Osteoblast (primary cell): ENCODE measurements around the gene B3GNT9. TPM values are rescaled to one million over a fixed set of nuclear protein-coding genes. Genes with fewer than 3 reads are reported as not detected.

Source experiments
- DNase-seq: peaks from one replicate; pipeline ENCODE4 v3.0.0; 2011; ENCODE audit warnings: low spot score, mixed read lengths; ENCODE audit not compliant: insufficient read length; ENCODE audit errors: missing footprints
- H2AFZ ChIP-seq: 2 replicates; pipeline ENCODE4 v1.6.0; 2011; ENCODE audit warnings: mild to moderate bottlenecking, low read length
- H3K27ac ChIP-seq: 2 replicates; pipeline ENCODE4 v1.5.1; 2011; ENCODE audit warnings: mild to moderate bottlenecking, low read depth, low read length, moderate library complexity
- H3K27me3 ChIP-seq: 2 replicates; pipeline ENCODE4 v1.6.0; 2012; ENCODE audit warnings: mild to moderate bottlenecking, control low read depth, inconsistent platforms, low read length, moderate library complexity; ENCODE audit not compliant: insufficient read depth
- H3K36me3 ChIP-seq: 2 replicates; pipeline ENCODE4 v1.5.1; 2011; ENCODE audit warnings: mild to moderate bottlenecking, low read length, control low read depth, moderate library complexity; ENCODE audit not compliant: insufficient read depth
- H3K4me1 ChIP-seq: 2 replicates; pipeline ENCODE4 v1.5.1; 2011; ENCODE audit warnings: mild to moderate bottlenecking, low read length, control low read depth, moderate library complexity; ENCODE audit not compliant: insufficient read depth
- H3K4me2 ChIP-seq: 2 replicates; pipeline ENCODE4 v1.6.0; 2011; ENCODE audit warnings: mild to moderate bottlenecking, low read length; ENCODE audit not compliant: insufficient read depth
- H3K4me3 ChIP-seq: fragments of 200-600 bp; sonication (generic); 3 replicates; pipeline ENCODE4 v1.5.1; 2012; ENCODE audit warnings: mild to moderate bottlenecking, low read length, inconsistent platforms; ENCODE audit not compliant: insufficient read depth
- H3K79me2 ChIP-seq: 2 replicates; pipeline ENCODE4 v1.6.0; 2012; ENCODE audit warnings: mild to moderate bottlenecking, low read length, control low read depth, inconsistent platforms; ENCODE audit not compliant: insufficient read depth
- H3K9me3 ChIP-seq: 2 replicates; pipeline ENCODE4 v1.5.1; 2011; ENCODE audit warnings: low read depth, low read length, control low read depth
- H4K20me1 ChIP-seq: 2 replicates; pipeline ENCODE4 v1.6.0; 2012; ENCODE audit warnings: mild to moderate bottlenecking, low read length, control low read depth; ENCODE audit not compliant: insufficient read depth
- total RNA-seq: library from RNA; depleted of rRNA; stranded (reverse); fragments of >200 nt; gene quantifications from 2 replicates; pipeline ENCODE4 v1.2.3, GENCODE V29; 2012
- TF ChIP-seq, protein P1 (sequence below): IDR thresholded peaks from 2 replicates; pipeline ENCODE4 v1.5.1; 2011; ENCODE audit warnings: mild to moderate bottlenecking, low read depth, low read length, moderate library complexity; ENCODE audit errors: extremely low read depth

B3GNT9 gene
- total RNA-seq, 1 donor = 58.6 TPM

DNA sequence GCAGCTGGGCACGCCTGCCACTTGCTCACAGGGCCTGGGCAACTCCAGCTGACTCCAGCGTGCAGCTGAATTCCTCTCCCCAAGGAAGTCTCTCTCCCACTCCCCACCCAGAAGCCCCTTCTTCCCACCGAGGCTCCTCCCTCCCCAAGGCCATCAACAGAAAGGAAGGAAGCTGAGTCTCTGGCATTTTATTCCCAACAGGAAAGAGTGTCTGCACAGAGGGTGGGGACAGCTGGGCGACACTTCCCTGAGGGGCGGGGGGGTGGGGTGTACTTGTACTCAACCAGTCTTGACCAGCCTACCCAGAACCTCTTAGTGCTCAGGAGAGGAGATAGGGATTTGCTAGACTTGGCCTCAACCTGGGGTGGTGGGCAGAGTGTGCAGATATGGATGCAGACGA lies 39.2 kb upstream of the B3GNT9 start, which contains the start of gene EXOC3L1:
Gene EXOC3L1, minus strand, starts transcription at position 96 of the 400 bp plus-strand sequence. CDS start 460 bp downstream, outside the sequence.
- Histone ChIP-seq H4K20me1 (peaks cover 26% of the 10 kb centered on the region), H3K79me2 (peaks cover 30% of the 10 kb centered on the region), H3K4me1 (peaks cover 45% of the 10 kb centered on the region), H3K27ac (no peak within 1 kb of the TSS), H3K9me3 (no peaks in the 10 kb centered on the region), H2AFZ (no peak within 1 kb of the TSS), H3K27me3 (no peaks in the 10 kb centered on the region), H3K36me3 (peaks cover 17% of the 10 kb centered on the region), H3K4me3 (no peak within 1 kb of the TSS), H3K4me2 (no peak within 1 kb of the TSS)
- TF ChIP-seq, protein P1, sequence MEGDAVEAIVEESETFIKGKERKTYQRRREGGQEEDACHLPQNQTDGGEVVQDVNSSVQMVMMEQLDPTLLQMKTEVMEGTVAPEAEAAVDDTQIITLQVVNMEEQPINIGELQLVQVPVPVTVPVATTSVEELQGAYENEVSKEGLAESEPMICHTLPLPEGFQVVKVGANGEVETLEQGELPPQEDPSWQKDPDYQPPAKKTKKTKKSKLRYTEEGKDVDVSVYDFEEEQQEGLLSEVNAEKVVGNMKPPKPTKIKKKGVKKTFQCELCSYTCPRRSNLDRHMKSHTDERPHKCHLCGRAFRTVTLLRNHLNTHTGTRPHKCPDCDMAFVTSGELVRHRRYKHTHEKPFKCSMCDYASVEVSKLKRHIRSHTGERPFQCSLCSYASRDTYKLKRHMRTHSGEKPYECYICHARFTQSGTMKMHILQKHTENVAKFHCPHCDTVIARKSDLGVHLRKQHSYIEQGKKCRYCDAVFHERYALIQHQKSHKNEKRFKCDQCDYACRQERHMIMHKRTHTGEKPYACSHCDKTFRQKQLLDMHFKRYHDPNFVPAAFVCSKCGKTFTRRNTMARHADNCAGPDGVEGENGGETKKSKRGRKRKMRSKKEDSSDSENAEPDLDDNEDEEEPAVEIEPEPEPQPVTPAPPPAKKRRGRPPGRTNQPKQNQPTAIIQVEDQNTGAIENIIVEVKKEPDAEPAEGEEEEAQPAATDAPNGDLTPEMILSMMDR = no peak
- DNase-seq = no peak

DNA sequence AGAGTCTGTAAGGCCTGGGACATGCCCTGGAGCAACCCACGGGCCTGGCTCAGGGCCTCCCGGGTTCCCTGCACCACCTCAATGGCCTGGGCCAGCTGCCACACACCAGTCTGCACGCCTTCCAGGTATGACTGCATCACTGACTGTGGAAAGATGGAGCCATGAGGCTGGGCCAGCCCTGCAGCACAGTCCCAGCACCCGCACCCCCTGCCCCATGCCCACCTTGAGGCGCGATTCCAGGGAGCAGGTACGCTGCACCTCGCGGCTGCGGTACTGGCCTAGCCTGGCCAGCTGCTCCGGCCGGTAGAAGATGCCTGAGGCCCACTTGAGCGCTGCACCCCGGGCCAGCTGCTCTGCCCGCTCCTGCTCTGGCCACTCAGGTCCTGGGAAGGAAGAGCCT lies 38.0 kb upstream of the B3GNT9 start:
- Histone ChIP-seq H3K4me2 (no peak overlapping the region), H2AFZ (no peak overlapping the region), H3K27ac (no peak overlapping the region), H3K79me2 (peaks cover 18% of the 10 kb centered on the region), H3K4me3 (no peak overlapping the region), H3K36me3 (peaks cover 5% of the 10 kb centered on the region), H3K9me3 (no peaks in the 10 kb centered on the region), H4K20me1 (peaks cover 18% of the 10 kb centered on the region), H3K27me3 (no peaks in the 10 kb centered on the region), H3K4me1 (peaks cover 48% of the 10 kb centered on the region)
- TF ChIP-seq, protein P1 = no peak
- DNase-seq = no peak

DNA sequence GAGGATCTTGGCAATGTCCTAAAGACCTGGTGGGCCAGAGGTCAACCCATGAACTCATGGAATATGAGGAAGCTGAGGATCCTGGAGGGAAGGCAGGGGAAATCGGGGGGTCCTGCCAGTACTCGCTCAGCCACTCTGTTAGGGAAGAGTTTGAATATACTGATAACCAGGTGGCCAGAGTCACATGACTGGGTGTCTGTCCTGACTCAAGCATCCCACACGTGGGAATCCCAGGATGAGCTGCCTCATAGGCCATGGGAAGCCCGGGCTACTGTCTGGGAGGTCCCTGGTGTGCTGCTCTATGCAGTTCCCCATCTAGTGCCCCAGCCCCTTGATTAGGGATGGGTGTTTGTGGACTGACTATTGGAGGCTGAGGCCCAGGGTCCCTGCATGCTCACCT lies 37.5 kb upstream of the B3GNT9 start:
- Histone ChIP-seq H3K79me2 (peaks cover 14% of the 10 kb centered on the region), H3K36me3 (no peaks in the 10 kb centered on the region), H3K4me1 (peaks cover 43% of the 10 kb centered on the region), H3K27ac (no peak overlapping the region), H2AFZ (no peak overlapping the region), H3K4me2 (no peak overlapping the region), H3K27me3 (no peaks in the 10 kb centered on the region), H3K4me3 (no peak overlapping the region), H4K20me1 (peaks cover 14% of the 10 kb centered on the region), H3K9me3 (no peaks in the 10 kb centered on the region)
- TF ChIP-seq, protein P1 = no peak
- DNase-seq = no peak

DNA sequence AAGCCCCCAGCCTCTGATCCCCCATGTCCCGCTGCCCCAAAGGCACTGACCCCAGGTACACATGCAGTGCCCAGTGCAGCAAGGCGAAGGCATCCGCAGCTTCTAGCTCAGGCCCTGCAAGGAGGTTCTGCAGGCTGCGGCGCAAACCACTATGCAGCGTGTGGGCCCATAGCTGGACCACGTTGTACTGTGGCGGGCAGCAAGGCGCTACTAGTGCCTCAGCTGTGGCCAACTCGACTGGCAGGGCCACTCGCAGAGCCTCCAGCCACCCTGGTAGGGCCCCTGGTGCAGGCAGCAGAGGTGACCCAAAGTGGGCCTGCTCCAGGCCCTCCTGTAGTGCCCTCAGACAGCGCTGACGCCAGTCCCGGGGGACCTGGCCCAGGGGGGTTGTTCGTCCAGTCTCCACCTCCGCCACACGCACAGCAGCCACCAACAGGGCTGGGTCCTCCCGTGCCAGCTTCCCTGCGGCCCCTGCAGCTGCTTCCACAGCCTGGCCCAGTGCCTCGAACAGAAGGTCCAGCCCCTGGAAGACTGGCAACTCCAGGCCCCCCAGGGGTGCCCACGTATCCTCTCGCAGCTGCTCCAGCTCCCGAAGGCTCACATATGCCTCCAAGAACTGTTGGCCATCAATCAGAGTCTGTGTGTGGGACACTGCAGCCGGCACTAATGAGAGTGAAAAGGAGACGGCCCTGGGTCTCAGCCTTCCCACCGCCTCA lies 36.5 kb upstream of the B3GNT9 start:
- peaks cover 12% of the 10 kb centered on the region for H3K79me2 ChIP-seq
- H2AFZ ChIP-seq = no peak overlapping the region
- TF ChIP-seq, protein P1 = no peak
- no peaks in the 10 kb centered on the region for H3K36me3 ChIP-seq
- no peaks in the 10 kb centered on the region for H3K9me3 ChIP-seq
- H4K20me1 ChIP-seq = peaks cover 4% of the 10 kb centered on the region
- H3K27ac ChIP-seq = no peak overlapping the region
- no peaks in the 10 kb centered on the region for H3K27me3 ChIP-seq
- H3K4me2 ChIP-seq = no peak overlapping the region
- DNase-seq = no peak
- no peak overlapping the region for H3K4me3 ChIP-seq
- peaks cover 44% of the 10 kb centered on the region for H3K4me1 ChIP-seq
